ENCODE results near the gene TM4SF1.

DNA sequence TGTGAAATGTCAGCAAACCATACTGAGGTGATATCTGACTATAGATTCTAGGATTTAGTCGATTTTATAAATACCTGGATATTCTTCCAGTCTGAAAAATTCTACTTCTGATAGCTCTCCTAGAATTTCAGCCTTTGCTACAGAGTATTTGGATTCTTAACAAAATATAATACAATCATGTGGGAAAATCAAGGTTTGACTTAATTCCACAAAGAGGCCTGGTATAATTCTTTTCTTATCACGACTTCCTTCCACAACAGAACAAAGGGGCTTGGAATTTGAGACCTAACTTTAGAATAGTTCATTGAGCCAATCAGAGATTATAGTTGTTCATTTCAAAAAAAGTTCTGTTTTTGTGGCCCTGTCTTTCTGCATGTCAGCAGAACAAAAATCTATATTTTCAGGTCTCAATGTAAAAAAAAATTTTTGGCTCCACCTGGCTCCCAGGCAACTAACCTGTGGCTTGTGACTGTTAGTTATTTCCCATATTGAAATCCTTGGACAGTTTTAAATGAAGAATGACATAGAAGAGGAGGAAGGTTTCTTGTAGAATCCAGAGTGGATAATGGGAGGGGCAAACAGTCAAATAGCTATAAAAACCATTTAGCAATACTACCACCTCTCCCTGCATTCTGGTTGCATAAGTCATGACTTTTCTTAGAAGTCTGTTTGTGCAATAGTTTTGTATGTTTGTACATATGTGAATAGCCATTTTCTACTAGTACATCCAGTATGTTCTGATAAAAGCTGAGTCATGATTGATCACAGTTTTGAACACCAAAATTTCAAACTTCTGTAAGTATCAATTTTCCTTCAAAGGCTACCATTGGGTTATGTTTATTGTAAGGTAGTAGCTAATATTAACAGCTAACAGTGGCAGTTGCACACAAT is 4.0 kb downstream of the TM4SF1 start:
- TF ChIP-seq EZH2phosphoT487 (IDR thresholded peaks at IDR 0.05; ENCODE audit: low read length) (no peak), EZH2 (optimal IDR thresholded peaks at IDR 0.05; ENCODE audit: low read depth, low read length) (no peak)

All from MM.1S (cell line).